Measurements from ENCODE around the gene DBNL.

DBNL gene

DNA sequence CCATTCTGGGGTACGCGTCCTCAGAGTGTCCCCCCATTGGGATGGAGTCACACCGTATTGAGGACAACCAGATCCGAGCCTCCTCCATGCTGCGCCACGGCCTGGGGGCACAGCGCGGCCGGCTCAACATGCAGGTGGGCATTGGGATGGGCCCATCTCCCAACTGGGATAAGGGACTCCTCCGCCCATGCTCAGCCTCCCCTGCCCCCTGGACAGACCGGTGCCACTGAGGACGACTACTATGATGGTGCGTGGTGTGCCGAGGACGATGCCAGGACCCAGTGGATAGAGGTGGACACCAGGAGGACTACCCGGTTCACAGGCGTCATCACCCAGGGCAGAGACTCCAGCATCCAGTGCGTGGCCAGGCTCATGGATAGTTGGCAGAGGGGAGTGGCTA lies 65.5 kb downstream of the DBNL start:
- DNase-seq (ENCODE audit: low read depth, low spot score) = no peak

DNA sequence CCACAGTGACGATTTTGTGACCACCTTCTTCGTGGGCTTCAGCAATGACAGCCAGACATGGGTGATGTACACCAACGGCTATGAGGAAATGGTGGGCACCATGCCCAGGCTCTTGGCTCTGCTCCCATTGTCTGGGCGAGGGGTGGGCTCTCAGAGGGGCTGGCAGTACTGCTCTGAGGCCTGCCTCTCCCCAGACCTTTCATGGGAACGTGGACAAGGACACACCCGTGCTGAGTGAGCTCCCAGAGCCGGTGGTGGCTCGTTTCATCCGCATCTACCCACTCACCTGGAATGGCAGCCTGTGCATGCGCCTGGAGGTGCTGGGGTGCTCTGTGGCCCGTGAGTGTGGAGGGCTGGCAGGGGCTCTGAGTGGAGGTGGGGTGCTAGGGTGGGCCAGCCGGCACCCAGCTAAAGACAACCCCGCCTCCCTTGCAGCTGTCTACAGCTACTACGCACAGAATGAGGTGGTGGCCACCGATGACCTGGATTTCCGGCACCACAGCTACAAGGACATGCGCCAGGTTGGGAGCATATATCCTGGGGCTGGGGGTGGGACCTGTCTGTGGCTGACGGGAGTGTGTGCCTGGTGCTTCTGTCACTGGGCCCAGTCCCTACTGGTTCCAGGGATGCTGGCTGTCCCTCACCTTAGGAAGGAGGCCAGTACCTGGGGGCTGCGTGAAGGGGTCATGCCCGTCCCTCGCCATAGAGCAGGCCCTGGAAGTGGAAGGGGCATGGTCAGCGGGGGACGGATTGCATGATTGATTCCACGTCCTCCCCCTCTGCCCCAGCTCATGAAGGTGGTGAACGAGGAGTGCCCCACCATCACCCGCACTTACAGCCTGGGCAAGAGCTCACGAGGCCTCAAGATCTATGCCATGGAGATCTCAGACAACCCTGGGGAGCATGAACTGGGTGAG lies 66.5 kb downstream of the DBNL start:
- DNase-seq (ENCODE audit: low read depth, low spot score) = no peak

Measured in iPS DF 19.7 (cell line).